GM21529 (cell line): ENCODE data around the gene ERCC1.
"Not testable (repeated sequence)": the region's sequence is repeated elsewhere in the genome, so short reads cannot be mapped to it uniquely, and the experiment has no call there.

Experiments
- ATAC-seq: cut with Tn5 transposase; IDR thresholded peaks from one replicate; pipeline ENCODE4 v1.9.1; 2021; ENCODE audit not compliant: unreplicated experiment

ERCC1 gene

DNA sequence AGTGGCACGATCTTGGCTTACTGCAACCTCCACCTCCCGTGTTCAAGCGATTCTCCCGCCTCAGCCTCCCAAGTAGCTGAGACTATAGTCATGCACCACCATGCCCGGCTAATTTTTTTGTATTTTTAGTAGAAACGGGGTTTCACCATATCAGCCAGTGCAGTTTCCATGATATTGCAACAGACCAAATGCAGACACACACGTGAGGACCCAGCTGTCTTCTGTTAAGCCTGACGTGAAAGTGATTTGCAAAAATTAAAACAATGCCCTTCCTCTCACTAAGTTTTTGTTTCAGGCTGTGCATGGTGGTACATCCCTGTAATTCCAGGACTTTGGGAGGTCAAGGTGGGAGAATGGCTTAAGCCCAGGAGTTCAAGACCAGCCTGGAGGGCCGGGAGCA lies 7.3 kb upstream of the ERCC1 start:
- not testable (repeated sequence) for ATAC-seq

DNA sequence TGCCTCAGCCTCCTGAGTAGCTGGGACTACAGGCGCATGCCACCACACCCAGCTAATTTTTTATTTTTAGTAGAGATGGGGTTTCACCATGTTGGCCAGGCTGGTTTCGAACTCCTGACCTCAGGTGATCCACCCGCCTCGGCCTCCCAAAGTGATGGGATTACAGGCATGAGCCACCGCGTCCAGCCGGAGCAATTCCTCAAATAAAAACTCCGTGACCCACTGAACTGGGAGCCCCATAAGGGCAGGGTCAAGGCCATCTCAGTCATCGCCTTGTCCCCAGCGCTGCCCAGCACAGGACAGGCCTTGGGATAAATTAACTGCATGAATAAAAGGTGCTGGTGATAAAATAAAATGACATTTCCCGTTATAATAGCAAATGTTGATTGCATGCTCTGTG lies 6.2 kb upstream of the ERCC1 start:
- not testable (repeated sequence) for ATAC-seq

DNA sequence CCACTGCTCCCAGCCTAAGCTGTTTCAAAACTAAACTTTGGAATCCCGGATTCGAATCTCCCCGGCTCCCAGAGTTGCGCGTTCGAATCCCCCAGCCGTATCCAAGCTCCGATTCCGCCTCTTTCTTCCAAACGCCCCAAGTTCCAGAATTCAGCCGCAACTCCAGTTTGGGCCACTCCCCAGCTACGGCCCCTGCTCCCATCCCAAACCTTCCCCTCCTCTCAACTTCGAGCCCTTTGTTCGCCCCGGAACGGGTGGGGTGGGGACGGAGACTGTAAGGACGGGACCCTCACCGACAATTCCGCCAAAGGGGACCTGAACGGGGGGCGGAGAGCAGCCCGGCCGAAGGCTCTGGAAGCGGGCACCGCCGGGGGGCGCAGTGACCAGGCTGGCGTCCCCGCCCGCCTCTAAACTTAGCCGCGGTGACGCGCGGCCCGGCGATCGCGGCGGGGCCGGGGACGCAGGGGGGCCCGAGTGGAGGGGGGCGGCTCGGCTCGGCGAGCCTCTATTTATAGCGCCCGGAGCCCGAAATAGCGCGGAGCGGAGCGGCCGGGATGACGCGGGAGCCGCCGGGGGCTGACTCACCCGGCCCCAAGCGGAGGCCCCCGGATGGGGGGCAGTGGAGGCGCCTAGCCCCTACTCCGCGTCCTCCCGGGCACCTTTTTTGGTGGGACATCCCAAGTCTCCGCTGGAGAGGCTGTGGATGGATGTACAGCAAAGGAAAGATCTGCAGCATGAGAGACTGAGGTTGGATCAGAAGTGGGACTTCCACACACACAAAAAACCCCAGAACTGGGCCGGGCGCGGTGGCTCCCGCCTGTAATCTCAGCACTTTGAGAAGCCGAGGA lies 4.9 kb upstream of the ERCC1 start:
- ATAC-seq: no peak

DNA sequence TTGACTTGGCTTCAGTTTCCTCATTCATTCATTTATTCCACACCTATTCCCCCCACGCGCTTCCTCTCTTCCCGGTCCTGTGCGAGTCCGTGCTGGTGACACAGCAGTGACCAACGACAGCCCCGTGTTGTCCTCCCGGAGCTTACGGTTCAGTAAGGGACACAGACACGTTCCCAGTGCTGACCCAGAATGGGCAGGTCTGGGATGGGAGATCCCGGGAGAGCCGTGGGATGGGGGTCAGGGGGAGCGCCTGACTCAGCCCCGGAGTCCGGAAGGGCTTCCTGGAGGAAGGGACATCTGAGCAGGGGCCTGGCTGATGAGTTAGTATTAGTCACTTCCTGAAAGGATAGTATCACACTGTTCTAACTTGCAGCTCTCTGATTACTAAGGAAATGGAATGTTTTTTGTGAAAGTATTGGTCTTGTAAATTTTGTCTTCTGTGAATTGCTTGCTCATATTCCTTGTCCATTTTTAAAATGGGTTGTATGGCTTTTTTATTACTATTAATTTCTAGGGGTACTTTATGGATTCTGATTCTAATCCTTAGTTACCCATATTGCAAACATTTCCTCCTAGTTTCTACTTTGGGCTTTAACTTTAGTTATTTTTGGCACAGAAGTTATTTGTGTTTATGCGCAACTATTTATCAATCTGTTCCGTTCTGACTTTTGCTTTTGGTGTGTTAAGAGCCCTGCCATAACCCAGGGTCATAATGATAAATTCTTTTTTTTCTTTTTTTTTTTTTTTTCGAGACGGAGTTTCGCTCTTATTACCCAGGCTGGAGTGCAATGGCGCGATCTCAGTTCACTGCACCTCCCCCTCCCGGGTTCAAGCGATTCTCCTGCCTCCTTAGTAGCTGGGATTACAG lies 708 bp upstream of the ERCC1 start:
- ATAC-seq: peak; percentile 9

DNA sequence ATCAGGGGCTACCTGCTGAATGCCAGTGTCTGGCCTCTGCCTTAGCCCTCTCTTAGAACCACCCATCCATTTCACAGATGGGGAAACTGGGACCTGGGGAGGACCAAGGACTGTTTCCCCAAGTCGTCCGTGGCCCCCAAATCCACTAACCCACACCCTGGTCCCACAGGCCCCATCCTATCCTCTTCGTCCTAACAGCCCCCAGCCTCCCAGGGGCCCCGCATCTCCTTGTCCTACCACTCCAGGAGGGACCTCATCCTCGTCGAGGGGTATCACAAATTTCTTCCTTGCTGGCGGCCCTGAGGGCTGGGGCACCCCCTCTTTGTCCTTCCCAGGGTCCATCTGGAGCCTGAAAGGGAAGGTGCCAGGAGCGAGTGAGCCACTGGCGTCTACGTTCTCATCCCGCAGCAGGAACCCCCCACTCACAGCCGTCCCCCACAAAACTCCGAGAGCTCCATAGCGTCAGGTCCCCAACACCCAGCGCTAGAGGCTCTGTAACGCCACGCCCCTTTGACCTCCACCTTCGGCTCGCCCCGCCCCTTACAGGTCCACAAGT lies 606 bp downstream of the ERCC1 start:
- no peak for ATAC-seq

DNA sequence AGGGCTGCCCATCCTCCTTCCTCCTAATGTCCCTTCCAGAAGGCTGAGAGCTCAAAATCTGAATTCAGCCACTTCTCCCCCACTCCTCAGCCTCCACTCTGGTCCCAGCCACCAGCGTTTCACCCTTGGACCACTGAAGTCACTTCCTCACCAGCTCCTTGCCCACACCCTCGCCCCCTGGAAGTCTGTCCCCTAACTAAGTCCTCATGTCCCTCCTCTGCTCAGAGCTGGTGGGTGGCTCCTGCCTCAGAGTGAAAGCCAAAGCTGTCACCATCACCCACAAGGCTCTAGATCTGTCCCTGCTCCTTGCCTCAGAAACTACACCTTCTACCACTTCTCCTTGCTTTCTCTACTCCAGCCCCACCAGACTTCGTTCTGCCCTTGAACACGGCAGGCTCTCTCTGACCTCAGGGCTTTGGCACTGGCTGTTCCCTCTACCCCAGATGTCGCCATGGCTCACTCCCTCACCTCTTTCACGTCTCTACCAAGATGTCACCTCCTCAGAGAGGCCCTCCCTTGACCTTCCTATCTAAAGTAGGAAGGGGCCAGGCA lies 1.7 kb downstream of the ERCC1 start:
- ATAC-seq: no peak

DNA sequence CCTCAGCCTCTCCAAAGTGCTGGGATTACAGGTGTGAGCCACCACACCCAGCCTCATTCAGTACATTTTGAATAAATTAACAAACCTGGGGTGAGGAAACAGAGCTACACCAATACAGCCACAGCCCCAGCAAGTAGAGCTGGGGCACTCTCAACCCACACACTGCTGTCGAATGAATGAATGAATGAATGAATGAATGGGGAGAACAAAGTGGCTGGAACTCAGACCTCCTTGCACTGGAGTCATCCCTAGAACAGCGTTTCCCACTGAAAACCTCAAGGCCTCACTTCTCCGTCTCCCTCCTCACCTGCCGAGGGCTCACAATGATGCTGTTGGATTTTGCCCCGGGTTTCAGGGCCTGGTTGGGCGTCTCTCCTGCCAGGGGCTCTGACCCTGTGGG lies 2.8 kb downstream of the ERCC1 start:
- ATAC-seq: no peak

DNA sequence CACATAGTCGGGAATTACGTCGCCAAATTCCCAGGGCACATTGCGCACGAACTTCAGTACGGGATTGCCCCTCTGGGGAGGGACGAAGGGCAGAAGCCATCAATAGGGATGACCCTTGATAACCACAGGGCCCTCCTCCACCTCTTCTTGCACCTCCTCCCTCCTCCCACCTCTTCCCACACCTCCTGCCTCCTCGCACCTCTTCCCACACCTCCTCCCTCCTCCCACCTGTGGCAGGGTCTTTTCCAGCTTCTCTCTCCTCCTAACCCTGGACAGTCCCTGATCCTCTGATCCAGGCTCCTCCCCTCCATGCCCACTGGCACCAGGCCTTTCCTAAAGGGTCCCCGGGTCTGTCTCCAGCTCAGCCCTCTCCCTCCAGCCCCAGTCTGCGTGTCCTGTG lies 3.4 kb downstream of the ERCC1 start:
- no peak for ATAC-seq

DNA sequence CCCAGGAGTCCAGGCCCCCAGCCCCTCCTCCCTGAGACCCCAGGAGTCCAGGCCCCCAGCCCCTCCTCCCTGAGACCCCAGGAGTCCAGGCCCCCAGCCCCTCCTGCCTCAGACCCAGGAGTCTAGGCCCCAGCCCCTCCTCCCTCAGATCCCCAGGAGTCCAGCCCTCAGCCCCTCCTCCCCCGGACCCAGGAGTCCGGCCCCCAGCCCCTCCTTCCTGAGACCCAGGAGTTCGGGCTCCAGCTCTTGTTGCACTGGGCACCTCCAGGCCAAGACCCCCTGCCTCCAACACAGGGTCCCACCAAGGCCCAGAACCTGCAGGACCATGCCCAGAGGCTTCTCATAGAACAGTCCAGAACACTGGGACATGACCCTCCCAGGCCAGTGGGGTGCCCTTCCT lies 3.8 kb downstream of the ERCC1 start:
- no peak for ATAC-seq

DNA sequence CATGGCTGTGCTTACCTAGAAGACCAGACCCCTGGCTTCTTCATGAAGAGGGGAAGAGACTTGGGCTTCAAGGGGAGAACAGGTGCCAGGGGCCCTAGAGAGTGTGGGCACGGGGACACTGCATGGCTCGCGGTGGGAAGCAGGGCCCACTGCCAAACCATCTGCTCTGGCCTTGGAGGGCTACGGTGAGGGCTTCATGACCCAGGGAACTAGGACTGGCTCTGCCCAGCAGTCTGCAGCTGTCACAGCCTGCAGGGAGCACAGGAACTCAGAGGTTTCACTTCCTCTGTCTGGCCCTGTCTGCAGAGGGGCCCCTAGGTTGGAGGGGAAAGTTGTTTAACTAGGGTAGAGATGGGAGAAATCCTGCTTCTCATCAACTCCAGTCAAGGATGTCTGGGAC lies 4.3 kb downstream of the ERCC1 start:
- peak; percentile 50 for ATAC-seq

DNA sequence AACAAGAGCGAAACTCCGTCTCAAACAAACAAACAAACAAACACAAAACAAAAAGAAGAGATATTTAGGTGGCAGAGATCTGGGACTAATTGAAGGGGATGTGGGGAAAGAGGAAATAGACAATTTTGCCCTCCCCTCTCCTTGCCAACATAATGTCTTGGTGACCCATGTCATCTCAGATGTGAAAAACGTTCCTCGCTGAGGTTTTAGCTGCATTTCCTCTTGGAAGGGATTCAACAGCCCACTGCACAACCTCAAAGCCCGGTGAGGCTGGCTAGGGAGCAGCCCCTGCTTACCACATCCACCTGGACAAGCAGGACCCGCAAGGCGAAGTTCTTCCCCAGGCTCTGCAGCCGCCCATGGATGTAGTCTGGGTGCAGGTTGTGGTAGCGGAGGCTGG lies 4.9 kb downstream of the ERCC1 start:
- no peak for ATAC-seq

DNA sequence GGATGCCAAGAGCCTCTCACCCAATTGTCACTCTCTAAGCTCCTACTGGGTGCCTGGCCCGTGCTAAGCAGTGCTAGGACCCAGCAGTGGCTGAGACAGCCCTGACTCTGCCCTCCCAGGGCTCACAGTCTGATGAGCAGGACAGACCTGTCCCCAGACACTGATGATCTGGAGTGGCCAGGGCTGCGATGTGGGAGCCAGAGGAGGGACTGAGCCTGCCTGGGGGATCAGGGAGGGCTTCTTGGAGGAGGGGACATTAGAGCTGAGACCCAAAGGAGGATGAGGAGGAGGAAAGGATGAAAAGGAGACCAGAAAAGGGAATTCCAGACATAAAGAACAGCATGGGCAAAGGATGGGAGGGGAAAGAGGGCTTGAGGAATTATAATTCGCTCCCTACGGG lies 6.6 kb downstream of the ERCC1 start:
- no peak for ATAC-seq

DNA sequence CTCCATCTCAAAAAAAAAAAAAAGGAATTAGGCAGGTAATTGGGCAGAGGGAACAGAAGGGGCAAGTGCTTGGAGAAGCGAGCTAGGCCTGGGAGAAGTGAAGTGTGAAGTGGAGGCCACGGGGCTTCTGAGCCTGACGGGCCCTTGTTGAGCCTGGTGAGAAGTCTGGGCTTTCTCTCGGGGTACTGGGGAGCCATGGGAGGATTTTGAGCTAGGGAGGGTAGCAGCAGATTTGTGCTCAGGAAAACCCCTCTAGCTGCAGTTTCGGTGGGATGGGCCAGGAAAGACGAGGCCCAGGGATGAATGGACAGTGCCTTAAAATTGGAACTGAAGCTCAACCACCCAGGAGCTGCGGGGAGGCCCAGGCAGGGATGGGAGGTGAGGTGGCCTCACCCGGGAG lies 9.2 kb downstream of the ERCC1 start:
- ATAC-seq: no peak

DNA sequence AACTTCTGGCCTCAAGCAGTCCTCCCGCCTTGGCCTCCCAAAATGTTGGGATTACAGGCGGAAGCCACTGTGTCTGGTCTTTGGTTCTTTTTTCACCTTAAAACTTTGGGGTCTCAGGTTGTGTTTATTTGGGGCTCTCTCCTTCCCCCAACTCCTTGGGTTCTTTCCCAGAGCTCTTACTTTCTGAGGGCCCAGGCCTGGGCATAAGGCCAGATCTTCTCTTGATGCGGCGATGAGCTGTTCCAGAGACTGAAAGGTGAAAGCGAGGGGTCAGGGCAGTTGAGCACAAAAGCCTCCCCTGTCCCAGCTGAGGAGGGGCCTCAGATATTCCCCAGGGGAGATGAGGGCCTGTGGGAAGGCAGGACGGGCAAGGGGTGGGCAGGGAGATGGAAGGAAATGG lies 10.2 kb downstream of the ERCC1 start:
- no peak for ATAC-seq

DNA sequence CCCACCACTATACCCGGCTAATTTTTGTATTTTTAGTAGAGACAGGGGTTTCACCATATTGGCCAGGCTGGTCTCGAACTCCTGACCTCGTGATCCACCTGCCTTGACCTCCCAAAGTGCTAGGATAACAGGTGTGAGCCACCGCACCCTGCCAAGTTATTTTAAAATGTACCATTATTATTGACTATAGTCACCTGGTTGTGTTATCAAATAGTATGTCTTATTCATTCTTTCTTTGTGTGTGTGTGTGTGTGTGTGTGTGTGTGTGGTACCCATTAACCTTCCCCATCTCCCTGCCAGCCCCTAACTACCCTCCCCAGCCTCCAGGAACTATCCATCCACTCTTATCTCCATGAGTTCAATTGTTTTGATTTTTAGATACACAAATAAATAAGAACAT lies 13.4 kb downstream of the ERCC1 start:
- ATAC-seq: not testable (repeated sequence)

DNA sequence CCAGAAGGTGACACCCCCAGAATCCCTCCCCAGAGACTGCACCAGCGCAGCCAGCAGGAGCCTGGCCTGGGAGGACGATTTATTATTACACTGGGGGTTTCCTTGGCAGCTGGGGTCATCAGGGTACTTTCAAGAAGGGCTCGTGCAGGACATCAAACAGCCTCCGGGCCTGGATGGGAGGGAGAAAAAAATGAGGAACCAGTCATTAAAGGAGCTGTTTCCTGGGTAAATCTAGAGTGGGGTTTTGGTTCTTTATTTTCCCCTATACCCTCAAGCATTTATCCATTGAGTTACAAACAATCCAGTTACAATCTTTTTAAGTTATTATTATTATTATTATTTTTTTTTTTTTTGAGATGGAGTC lies 14.2 kb downstream of the ERCC1 start:
- no peak for ATAC-seq

DNA sequence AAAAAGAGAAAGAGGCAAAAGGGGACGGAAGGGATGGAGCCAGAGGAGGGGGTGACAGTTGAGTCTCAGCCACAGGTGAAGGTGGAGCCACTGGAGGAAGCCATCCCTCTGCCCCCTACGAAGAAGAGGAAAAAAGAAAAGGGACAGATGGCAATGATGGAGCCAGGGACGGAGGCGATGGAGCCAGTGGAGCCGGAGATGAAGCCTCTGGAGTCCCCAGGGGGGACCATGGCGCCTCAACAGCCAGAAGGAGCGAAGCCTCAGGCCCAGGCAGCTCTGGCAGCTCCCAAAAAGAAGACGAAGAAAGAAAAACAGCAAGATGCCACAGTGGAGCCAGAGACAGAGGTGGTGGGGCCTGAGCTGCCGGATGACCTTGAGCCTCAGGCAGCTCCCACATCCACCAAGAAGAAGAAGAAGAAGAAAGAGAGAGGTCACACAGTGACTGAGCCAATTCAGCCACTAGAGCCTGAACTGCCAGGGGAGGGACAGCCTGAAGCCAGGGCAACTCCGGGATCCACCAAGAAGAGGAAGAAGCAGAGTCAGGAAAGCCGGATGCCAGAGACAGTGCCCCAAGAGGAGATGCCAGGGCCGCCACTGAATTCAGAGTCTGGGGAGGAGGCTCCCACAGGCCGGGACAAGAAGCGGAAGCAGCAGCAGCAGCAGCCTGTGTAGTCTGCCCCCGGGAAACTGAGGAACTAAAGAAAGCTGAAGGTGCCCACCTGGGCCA lies 14.7 kb downstream of the ERCC1 start:
- no peak for ATAC-seq

DNA sequence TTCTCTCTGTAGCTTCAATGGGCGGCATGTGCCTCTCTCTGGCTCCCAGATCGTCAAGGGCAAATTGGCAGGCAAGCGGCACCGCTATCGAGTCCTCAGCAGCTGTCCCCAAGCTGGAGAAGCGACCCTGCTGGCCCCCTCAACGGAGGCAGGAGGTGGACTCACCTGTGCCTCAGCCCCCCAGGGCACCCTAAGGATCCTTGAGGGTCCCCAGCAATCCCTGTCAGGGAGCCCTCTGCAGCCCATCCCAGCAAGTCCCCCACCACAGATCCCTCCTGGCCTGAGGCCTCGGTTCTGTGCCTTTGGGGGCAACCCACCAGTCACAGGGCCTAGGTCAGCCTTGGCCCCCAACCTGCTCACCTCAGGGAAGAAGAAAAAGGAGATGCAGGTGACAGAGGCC lies 15.6 kb downstream of the ERCC1 start:
- no peak for ATAC-seq

DNA sequence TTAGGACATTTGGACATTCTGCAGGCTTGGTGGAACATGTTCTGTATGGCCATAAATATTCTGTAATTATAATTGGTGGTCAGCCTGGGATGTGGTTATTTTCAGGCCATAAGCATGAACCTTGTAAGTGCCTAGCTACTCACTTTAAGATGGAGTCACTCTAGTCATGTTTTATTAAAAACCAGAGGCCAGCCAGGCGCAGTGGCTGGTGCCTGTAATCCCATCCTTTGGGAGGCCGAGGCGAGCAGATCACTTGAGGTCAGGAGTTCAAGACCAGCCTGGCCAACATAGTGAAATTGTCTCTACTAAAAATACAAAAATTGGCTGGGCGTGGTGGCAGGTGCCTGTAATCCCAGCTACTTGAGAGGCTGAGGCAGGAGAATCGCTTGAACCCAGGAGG lies 16.1 kb downstream of the ERCC1 start:
- not testable (repeated sequence) for ATAC-seq

DNA sequence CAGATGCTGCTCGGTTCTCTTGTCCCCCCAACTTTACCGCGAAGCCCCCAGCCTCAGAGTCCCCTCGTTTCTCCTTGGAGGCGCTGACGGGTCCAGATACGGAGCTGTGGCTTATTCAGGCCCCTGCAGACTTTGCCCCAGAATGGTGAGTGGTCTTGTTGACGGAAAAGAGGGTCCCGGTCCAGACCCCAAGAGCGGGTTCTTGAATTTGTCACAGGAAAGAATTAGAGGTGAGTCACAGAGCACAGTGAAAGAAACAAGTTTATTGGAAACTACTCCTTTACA lies 16.7 kb downstream of the ERCC1 start:
- ATAC-seq: no peak
